Duodenal mucosa (tissue), 2 donors: ENCODE data around the gene RPS6KA4.

Experiments
- H3K27ac ChIP-seq: one replicate; pipeline ENCODE4 v1.7.0; 2013; ENCODE audit warnings: low read depth, low read length
- H3K27me3 ChIP-seq, 2 donors: one replicate each; pipeline ENCODE4 v1.7.0; 2013; ENCODE audit warnings: low read length in 2 of 2, control low read depth in 1 of 2; ENCODE audit not compliant: insufficient read depth in 2 of 2, control insufficient read depth in 1 of 2
- H3K36me3 ChIP-seq, 2 donors: one replicate each; pipeline ENCODE4 v1.7.0; 2013; ENCODE audit warnings: low read length in 2 of 2, control low read depth in 1 of 2; ENCODE audit not compliant: insufficient read depth in 2 of 2, control insufficient read depth in 1 of 2
- H3K4me1 ChIP-seq, 2 donors: one replicate each; pipeline ENCODE4 v1.7.0; 2013; ENCODE audit warnings: low read length in 2 of 2, control low read depth in 1 of 2; ENCODE audit not compliant: insufficient read depth in 2 of 2, control insufficient read depth in 1 of 2
- H3K4me3 ChIP-seq, 2 donors: one replicate each; pipeline ENCODE4 v1.7.0; 2013; ENCODE audit warnings: low read length in 2 of 2, low read depth in 1 of 2
- H3K9ac ChIP-seq, 2 donors: one replicate each; pipeline ENCODE4 v1.7.0; 2013; ENCODE audit warnings: low read length in 2 of 2, low read depth in 1 of 2
- H3K9me3 ChIP-seq, 2 donors: one replicate each; pipeline ENCODE4 v1.7.0; 2013; ENCODE audit warnings: low read length in 2 of 2, control low read depth in 1 of 2; ENCODE audit not compliant: control insufficient read depth in 1 of 2

Gene RPS6KA4

GRCh38 chr11:64327375-64327774 is 31.6 kb upstream of the RPS6KA4 start:
- peaks cover 26 to 32% of the 10 kb centered on the region in 2 donors for H3K4me1 ChIP-seq
- H3K9me3 ChIP-seq: no peaks in the 10 kb centered on the region

DNA sequence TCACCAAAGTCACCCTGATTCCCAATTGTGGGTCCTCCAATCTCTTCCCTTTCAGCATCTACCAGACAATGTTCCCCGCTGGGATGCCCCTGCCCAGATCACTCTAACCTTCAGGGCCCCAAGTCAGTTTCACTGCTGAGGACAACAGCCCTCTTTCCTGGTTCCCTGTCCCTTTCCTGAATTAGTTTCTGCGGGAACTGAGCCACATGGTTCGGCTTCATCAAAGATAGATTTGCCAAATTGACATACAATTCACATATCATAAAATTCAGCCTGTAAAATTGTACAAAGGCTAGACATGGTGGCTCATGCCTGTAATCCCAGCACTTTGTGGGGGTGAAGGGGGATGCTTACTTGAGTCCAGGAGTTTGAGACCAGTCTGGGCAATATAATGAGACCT is 31.0 kb upstream of the RPS6KA4 start:
- Histone ChIP-seq H3K36me3 (peaks cover 0 to 1% of the 10 kb centered on the region in 2 donors), H3K4me1 (peaks cover 25 to 33% of the 10 kb centered on the region in 2 donors), H3K4me3 (no peak overlapping the region), H3K9ac (no peak overlapping the region), H3K9me3 (no peaks in the 10 kb centered on the region), H3K27ac (no peak overlapping the region), H3K27me3 (no peaks in the 10 kb centered on the region)

More at GRCh38 chr11:64327375-64327774, 31.6 kb upstream of the RPS6KA4 start:
- no peak overlapping the region for H3K27ac ChIP-seq
- H3K9ac ChIP-seq: no peak overlapping the region
- H3K27me3 ChIP-seq: no peaks in the 10 kb centered on the region
- H3K36me3 ChIP-seq: peaks cover 0 to 6% of the 10 kb centered on the region in 2 donors
- no peak overlapping the region for H3K4me3 ChIP-seq

- Histone ChIP-seq H3K9ac (no peak overlapping the region), H3K36me3 (no peaks in the 10 kb centered on the region), H3K4me1 (peaks cover 25 to 38% of the 10 kb centered on the region in 2 donors), H3K4me3 (no peak overlapping the region), H3K27me3 (no peaks in the 10 kb centered on the region), H3K27ac (no peak overlapping the region), H3K9me3 (no peaks in the 10 kb centered on the region)
These were observed 28.1 kb upstream of the RPS6KA4 start for GRCh38 chr11:64330888-64331287.

DNA sequence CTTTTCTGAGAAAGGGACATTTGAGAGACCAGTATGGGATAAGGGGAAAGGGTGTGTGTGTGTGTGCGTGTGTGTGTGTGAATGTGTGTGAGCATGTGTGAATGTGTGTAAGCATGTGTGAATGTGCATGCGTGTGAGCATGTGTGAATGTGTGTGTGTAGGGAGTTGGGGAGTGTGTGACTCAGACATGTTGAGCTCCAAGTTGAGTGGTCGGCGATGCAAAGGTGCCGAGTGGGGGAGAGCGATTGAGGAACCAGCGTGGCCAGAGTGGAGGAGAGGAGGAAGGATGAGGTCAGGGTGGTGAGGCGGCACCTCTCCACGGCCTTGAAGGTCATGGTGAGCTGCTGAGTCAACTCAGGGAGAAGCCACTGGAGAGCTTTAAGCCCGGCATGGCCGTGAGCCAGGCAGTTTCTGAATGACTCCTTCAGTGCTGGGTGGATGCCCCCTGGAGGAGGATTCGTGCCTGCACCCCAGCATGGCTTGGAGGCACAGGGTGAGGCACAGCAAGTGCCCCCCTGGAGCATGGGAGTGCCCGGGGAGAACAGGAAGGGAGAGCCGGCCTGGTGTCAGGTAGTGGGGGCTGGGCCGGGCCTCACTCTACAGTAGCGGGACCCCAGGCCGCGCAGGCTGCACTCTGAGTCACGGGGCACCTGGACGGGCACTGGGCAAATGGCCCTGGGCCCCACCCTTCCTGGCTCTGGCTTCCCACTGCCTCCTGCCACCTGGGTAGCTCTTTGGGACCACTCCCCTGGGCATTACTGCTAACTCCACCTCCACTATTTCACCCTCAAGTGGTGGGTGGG is 27.2 kb upstream of the RPS6KA4 start:
- Histone ChIP-seq H3K27me3 (no peaks in the 10 kb centered on the region), H3K36me3 (no peaks in the 10 kb centered on the region), H3K9ac (peak overlapping the region; percentile 52 to 54), H3K4me1 (peaks cover 25 to 38% of the 10 kb centered on the region in 2 donors), H3K9me3 (no peaks in the 10 kb centered on the region), H3K4me3 (peak overlapping the region; percentile 7 to 31), H3K27ac (no peak overlapping the region)

DNA sequence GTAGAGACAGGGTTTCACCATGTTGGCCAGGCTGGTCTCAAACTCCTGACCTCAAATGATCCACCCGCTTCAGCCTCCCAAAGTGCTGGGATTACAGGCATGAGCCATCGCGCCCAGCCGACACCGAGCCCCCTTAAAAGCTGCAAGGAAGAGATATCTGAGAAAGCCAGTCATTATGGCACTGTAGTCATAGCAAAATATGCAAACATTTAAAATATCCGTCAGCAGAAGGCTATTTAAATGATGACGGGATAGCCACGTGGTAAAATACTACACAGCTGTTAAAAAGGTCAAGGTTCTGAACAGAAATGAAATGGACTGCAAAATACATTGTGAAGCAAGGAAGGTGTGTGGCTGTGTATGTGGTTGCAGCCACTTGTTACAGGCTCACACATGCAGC is 25.4 kb upstream of the RPS6KA4 start:
- Histone ChIP-seq H3K4me1 (peaks cover 25 to 33% of the 10 kb centered on the region in 2 donors), H3K9ac (no peak overlapping the region), H3K27ac (no peak overlapping the region), H3K36me3 (no peaks in the 10 kb centered on the region), H3K9me3 (no peaks in the 10 kb centered on the region), H3K27me3 (no peaks in the 10 kb centered on the region), H3K4me3 (no peak overlapping the region)

DNA sequence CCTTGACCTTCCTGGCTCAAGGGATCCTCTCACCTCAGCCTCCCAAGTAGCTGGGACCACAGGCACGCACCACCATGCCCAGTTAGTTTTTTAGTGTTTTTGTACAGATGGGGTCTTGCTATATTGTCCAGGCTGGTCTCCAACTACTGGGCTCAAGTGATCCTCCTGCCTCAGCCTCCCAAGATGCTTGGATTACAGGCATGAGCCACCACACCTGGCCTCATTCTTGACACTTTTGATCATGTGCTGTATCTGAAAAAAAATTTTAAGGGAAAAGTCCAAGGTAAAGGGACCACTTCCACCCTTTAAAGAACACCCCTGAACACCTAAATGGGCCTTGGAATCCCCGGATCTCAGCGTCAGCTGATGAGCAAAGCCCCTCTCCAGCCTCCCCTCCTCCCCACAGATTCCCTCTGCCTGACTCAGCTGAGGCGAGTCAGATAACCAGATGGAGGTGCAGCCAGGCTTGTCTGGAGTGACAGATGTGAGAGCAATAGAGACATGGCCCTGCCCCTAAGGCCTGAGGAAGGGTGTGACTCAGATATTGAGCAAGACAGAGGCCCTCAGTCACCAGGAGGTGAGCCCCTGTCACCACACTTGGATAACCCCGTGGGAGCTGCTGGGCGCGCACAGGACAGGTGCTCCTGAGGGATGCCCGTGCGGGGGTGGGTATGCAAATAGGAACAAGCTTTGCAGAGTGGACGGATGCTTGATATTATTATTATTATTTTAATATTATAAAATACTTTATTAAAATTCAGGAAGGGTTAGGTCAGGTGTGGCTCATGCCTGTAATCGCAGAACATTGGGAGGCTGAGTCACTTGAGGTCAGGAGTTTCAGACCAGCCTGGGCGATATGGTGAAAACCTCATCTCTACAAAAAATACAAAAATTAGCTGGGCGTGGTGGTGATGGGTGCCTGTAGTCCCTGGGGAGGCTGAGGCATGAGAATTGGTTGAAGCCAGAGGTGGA is 23.9 kb upstream of the RPS6KA4 start:
- Histone ChIP-seq H3K27ac (no peak overlapping the region), H3K9ac (no peak overlapping the region), H3K27me3 (no peaks in the 10 kb centered on the region), H3K4me1 (peaks cover 21 to 31% of the 10 kb centered on the region in 2 donors), H3K36me3 (no peaks in the 10 kb centered on the region), H3K4me3 (no peak overlapping the region), H3K9me3 (no peaks in the 10 kb centered on the region)

DNA sequence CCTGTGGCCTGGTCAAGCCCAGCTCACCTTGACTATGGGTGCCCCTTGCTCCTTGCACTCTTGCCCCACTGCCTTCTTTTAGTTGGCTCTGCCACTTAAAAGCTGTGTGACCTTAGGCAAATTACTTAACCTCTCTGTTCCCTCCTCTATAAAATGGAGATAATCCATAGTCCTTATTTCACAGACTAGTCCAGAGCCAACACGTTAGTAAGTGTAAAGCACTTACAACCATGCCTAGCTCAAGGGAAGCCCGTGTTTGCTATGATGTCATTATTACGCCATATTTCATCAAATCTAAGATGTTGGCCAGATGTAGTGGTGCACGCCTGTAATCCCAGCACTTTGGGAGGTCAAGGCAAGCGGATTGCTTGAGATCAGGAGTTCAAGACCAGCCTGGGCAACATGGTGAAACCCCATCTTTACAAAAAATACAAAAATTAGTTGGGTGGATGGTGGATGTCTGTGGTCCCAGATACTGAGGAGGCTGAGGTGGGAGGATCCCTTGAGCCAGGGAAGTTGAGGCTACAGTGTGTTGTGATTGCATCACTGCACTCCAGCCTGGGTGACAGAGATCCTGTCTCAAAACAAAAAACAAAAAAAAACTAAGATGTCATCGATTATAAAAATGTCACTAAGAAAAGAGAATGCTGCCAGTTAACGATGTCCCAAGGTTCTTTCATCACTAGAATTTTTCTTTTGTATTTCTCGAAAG is 21.3 kb upstream of the RPS6KA4 start:
- H3K27me3 ChIP-seq: no peaks in the 10 kb centered on the region
- no peaks in the 10 kb centered on the region for H3K9me3 ChIP-seq
- no peak overlapping the region for H3K9ac ChIP-seq
- no peak overlapping the region for H3K27ac ChIP-seq
- no peak overlapping the region for H3K4me3 ChIP-seq
- peaks cover 16 to 28% of the 10 kb centered on the region in 2 donors for H3K4me1 ChIP-seq
- no peaks in the 10 kb centered on the region for H3K36me3 ChIP-seq

DNA sequence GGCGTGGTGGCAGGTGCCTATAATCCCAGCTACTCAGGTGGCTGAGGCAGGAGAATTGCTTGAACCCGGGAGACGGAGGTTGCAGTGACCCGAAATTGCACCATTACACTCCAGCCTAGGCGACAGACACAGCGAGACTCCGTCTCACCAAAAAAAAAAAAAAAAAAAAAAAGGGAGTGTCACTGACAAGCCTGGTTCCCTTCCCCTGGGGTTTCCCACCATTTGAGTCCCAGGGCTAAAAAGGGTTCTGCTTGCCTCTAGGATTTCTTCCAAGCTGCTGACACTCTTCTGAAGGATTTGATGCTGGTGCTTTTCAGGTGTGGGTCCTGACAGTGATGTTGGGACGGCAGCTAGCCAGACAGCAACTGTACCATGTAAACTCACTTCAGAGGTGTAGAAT is 20.2 kb upstream of the RPS6KA4 start:
- peaks cover 21 to 33% of the 10 kb centered on the region in 2 donors for H3K4me1 ChIP-seq
- no peak overlapping the region for H3K27ac ChIP-seq
- H3K9me3 ChIP-seq: no peaks in the 10 kb centered on the region
- no peaks in the 10 kb centered on the region for H3K36me3 ChIP-seq
- no peak overlapping the region for H3K9ac ChIP-seq
- no peaks in the 10 kb centered on the region for H3K27me3 ChIP-seq
- H3K4me3 ChIP-seq: no peak overlapping the region

- Histone ChIP-seq H3K36me3 (no peaks in the 10 kb centered on the region), H3K4me1 (peaks cover 21 to 33% of the 10 kb centered on the region in 2 donors), H3K9ac (peak overlapping the region in 1 of 2 donors; percentile 36), H3K9me3 (no peaks in the 10 kb centered on the region), H3K27ac (no peak overlapping the region), H3K27me3 (no peaks in the 10 kb centered on the region), H3K4me3 (peak overlapping the region; percentile 49 to 57)
These were observed 19.7 kb upstream of the RPS6KA4 start for GRCh38 chr11:64339286-64339685.
